Kidney (tissue), 14 donors: ENCODE results near the gene IKZF2. TPM values are rescaled to one million over a fixed set of nuclear protein-coding genes. Genes with fewer than 3 reads are reported as not detected.
A peak's percentile ranks its signal among the peaks of the same experiment; 100 is the strongest.

Experiments used
- DNase-seq, 5 donors: peaks; one replicate each; pipeline ENCODE4 v3.0.0-alpha.2; 2013 to 2020
- FAIRE-seq: peaks from 2 replicates; lab custom pipeline; 2012; peaks lifted over from hg19 to GRCh38; lab: Jason Lieb, UNC
- H3K27ac ChIP-seq, 2 donors: one replicate each; pipeline ENCODE4 v1.7.0; 2013; ENCODE audit warnings: low read depth in 2 of 2, low read length in 2 of 2, inconsistent platforms in 1 of 2
- H3K27me3 ChIP-seq: one replicate; pipeline ENCODE4 v1.7.1; 2013; ENCODE audit warnings: low read length, inconsistent platforms; ENCODE audit not compliant: control insufficient read depth, insufficient read depth
- H3K36me3 ChIP-seq, 3 donors: one replicate each; pipeline versions ENCODE4 v1.7.0 to v1.7.1; 2013; ENCODE audit warnings: low read length in 3 of 3, control low read depth in 1 of 3, inconsistent platforms in 1 of 3; ENCODE audit not compliant: insufficient read depth in 3 of 3, control insufficient read depth in 2 of 3
- H3K4me1 ChIP-seq, 3 donors: one replicate each; pipeline versions ENCODE4 v1.7.0 to v1.7.1; 2013; ENCODE audit warnings: low read length in 3 of 3, inconsistent platforms in 1 of 3, low read depth in 1 of 3; ENCODE audit not compliant: control insufficient read depth in 2 of 3, insufficient read depth in 2 of 3
- H3K4me3 ChIP-seq, 3 donors: one replicate each; pipeline versions ENCODE4 v1.7.0 to v1.8.1; 2013; ENCODE audit warnings: low read length in 3 of 3, control low read depth in 1 of 3, inconsistent platforms in 1 of 3
- H3K9ac ChIP-seq, 3 donors: one replicate each; pipeline versions ENCODE4 v1.7.0 to v1.7.1; 2013; ENCODE audit warnings: low read length in 3 of 3, control low read depth in 1 of 3, inconsistent platforms in 1 of 3
- H3K9me3 ChIP-seq, 3 donors: one replicate each; pipeline versions ENCODE4 v1.7.0 to v1.7.1; 2013; ENCODE audit warnings: low read length in 3 of 3, control low read depth in 1 of 3, inconsistent platforms in 1 of 3; ENCODE audit not compliant: control insufficient read depth in 2 of 3, insufficient read depth in 1 of 3
- intact Hi-C: fragments of 100-400 bp; cut with DNase I; formaldehyde crosslinking; loops from one replicate; pipeline ENCODE4 v1.11.1; 2022
- polyA plus RNA-seq: library from polyadenylated mRNA; stranded (reverse); fragments of 350-450 nt; fragmentation: Illumina TruSeq; extraction: RNeasy Lipid Tissue Mini Kit (QIAGEN cat#74804); gene quantifications from one replicate; pipeline ENCODE4 v1.2.3, GENCODE V29; 2014; ENCODE audit warnings: low read depth, low replicate concordance; ENCODE audit not compliant: insufficient read depth
- total RNA-seq: library from RNA; stranded (reverse); fragmentation: NEBNext Ultra II Directional; extraction: Animal tissue kit (Norgen Biotek cat#: 25700); gene quantifications from one replicate; pipeline ENCODE4 v1.2.1, GENCODE V29; 2021
- TF ChIP-seq, protein P1 (sequence below): IDR thresholded peaks from 3 replicates; pipeline ENCODE4 v1.5.1; 2012; ENCODE audit warnings: mild to moderate bottlenecking, moderate library complexity, borderline replicate concordance; ENCODE audit not compliant: insufficient read depth; ENCODE audit errors: extremely low read depth
- donor health status: control.
- donor health status: control.
- donor health status: control.
- donor health status: control.
- donor health status: control.
- donor health status: DM: yes; HTN: yes; CAD: no.
- donor health status: Normal renal cell carcinoma (clear cell type).

The IKZF2 gene
- total and polyA plus RNA-seq, 2 donors from 2014 or later, result 0.75 to 12.4 TPM

DNA sequence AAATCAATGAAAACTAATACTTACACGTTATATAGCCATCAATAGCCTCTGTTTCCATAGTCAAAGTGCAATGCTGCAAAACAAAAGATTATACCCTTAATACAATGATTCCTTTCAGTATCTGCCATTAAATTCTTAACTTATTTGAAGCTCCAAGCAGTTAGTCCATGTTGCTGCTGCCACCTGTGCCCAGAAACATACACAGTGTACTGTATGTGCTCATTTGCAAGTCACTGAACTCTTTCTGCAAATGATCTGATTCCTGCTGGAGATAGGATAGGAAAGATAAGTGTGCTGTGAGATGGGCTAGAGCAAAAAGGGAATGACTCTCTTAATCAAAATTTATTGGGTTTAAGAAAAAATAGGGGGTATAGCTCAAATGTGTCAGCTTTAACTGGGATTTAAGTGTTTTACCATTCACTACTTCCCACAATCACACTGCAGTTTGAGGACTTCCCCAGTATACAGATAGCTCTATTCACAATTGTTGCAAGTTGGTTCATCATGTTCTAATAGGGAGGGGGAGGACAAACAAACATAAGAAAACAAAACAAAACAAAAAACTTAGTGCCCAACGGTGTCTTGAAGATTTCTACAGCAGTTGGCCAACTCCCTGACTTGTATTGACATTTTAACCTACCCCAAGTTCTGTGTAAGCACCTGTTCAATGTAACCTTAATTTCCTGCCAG, 2.7 kb downstream of the IKZF2 start:
- Histone ChIP-seq H3K4me3 (peak overlapping the region in 1 of 3 donors; percentile 96), H3K4me1 (peaks cover 0 to 2% (median 0%) of the 10 kb centered on the region in 3 donors), H3K9me3 (no peaks in the 10 kb centered on the region), H3K27me3 (no peaks in the 10 kb centered on the region), H3K36me3 (no peaks in the 10 kb centered on the region), H3K9ac (peak overlapping the region in 1 of 3 donors; percentile 80), H3K27ac (no peak overlapping the region)
- intact Hi-C loops, result no loop called here
- no peak for FAIRE-seq
- TF ChIP-seq, protein P1, sequence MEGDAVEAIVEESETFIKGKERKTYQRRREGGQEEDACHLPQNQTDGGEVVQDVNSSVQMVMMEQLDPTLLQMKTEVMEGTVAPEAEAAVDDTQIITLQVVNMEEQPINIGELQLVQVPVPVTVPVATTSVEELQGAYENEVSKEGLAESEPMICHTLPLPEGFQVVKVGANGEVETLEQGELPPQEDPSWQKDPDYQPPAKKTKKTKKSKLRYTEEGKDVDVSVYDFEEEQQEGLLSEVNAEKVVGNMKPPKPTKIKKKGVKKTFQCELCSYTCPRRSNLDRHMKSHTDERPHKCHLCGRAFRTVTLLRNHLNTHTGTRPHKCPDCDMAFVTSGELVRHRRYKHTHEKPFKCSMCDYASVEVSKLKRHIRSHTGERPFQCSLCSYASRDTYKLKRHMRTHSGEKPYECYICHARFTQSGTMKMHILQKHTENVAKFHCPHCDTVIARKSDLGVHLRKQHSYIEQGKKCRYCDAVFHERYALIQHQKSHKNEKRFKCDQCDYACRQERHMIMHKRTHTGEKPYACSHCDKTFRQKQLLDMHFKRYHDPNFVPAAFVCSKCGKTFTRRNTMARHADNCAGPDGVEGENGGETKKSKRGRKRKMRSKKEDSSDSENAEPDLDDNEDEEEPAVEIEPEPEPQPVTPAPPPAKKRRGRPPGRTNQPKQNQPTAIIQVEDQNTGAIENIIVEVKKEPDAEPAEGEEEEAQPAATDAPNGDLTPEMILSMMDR, result no peak
- DNase-seq, result no peak

DNA sequence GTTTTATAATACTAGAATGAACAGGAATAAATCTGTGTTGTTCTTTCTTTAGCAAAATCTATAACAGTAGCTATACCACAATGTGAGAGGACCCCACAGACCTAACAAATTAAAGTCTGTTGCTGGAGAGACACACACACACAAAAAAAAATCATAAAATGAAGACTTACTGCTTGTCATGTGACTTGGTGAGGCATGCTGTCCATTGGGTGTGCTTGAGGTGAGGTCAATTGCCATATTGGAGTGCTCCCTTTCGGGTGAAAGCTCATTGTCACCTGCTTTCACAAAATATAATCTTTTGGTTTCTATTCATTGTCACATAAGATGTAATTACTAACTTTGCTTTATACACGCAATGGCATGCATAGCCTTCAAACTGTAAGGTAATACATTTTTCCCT, 3.9 kb downstream of the IKZF2 start:
- no peak for DNase-seq
- no peaks in the 10 kb centered on the region for H3K36me3 ChIP-seq
- peaks cover 0 to 2% (median 0%) of the 10 kb centered on the region in 3 donors for H3K4me1 ChIP-seq
- H3K4me3 ChIP-seq, result no peak overlapping the region
- no peak overlapping the region for H3K27ac ChIP-seq
- no peaks in the 10 kb centered on the region for H3K27me3 ChIP-seq
- H3K9ac ChIP-seq, result no peak overlapping the region
- TF ChIP-seq, protein P1, result no peak
- H3K9me3 ChIP-seq, result no peaks in the 10 kb centered on the region
- FAIRE-seq, result peak; percentile 35
- intact Hi-C loops, result no loop called here

DNA sequence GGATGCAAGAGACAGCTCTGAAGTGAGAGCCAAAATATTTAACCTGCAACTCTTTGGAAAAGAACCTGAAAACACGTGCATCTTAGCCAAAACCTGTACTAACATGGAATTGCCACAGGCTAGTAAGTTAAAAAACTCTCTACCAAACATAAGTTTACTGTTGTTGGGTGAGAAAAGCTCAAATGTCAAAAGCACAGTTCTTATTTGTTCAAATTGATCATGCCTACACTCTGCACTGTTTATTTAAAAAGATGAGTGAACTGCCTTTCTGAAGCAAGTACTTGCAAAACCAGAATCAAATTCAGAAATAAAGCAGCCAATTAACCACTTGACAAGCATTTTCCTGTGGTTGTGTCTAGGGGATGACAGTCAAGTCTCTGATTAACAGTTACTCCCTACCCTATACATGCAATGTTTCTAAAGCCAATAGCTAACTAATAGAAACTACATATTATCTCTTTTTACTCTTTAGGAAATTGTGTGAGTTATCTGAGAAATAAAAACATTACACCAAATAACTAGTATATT, 5.6 kb downstream of the IKZF2 start:
- FAIRE-seq, result no peak
- Histone ChIP-seq H3K36me3 (no peaks in the 10 kb centered on the region), H3K27me3 (no peaks in the 10 kb centered on the region), H3K9ac (no peak overlapping the region), H3K9me3 (no peaks in the 10 kb centered on the region), H3K4me1 (no peaks in the 10 kb centered on the region), H3K27ac (no peak overlapping the region), H3K4me3 (no peak overlapping the region)
- TF ChIP-seq, protein P1, result no peak
- intact Hi-C loops, result no loop called here
- DNase-seq, result no peak
